ENCODE results near the gene GABBR1.

DNA sequence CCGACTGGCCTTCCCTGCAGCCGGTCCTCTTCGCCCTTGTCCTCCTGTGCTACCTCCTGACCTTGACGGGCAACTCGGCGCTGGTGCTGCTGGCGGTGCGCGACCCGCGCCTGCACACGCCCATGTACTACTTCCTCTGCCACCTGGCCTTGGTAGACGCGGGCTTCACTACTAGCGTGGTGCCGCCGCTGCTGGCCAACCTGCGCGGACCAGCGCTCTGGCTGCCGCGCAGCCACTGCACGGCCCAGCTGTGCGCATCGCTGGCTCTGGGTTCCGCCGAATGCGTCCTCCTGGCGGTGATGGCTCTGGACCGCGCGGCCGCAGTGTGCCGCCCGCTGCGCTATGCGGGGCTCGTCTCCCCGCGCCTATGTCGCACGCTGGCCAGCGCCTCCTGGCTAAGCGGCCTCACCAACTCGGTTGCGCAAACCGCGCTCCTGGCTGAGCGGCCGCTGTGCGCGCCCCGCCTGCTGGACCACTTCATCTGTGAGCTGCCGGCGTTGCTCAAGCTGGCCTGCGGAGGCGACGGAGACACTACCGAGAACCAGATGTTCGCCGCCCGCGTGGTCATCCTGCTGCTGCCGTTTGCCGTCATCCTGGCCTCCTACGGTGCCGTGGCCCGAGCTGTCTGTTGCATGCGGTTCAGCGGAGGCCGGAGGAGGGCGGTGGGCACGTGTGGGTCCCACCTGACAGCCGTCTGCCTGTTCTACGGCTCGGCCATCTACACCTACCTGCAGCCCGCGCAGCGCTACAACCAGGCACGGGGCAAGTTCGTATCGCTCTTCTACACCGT is 79.5 kb downstream of the GABBR1 start:
- TF ChIP-seq POLR2A (IDR thresholded peaks at IDR 0.05): no peak
- TF ChIP-seq, protein P1, sequence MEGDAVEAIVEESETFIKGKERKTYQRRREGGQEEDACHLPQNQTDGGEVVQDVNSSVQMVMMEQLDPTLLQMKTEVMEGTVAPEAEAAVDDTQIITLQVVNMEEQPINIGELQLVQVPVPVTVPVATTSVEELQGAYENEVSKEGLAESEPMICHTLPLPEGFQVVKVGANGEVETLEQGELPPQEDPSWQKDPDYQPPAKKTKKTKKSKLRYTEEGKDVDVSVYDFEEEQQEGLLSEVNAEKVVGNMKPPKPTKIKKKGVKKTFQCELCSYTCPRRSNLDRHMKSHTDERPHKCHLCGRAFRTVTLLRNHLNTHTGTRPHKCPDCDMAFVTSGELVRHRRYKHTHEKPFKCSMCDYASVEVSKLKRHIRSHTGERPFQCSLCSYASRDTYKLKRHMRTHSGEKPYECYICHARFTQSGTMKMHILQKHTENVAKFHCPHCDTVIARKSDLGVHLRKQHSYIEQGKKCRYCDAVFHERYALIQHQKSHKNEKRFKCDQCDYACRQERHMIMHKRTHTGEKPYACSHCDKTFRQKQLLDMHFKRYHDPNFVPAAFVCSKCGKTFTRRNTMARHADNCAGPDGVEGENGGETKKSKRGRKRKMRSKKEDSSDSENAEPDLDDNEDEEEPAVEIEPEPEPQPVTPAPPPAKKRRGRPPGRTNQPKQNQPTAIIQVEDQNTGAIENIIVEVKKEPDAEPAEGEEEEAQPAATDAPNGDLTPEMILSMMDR (IDR thresholded peaks at IDR 0.05): no peak
